Parathyroid adenoma (tissue), 2 donors: ENCODE measurements around the gene ANO9.

Experiments used
- H2AFZ ChIP-seq: fragments of 300-600 bp; sonication (generic); one replicate; pipeline ENCODE4 v1.7.0; 2017; ENCODE audit warnings: antibody characterized with exemption, mild to moderate bottlenecking
- H3K27ac ChIP-seq: fragments of 300-600 bp; sonication (generic); one replicate; pipeline ENCODE4 v1.7.0; 2017
- H3K27me3 ChIP-seq: fragments of 300-600 bp; sonication (generic); one replicate; pipeline ENCODE4 v1.7.0; 2017; ENCODE audit warnings: low read length; ENCODE audit not compliant: control insufficient read depth, insufficient read depth
- H3K36me3 ChIP-seq: fragments of 300-600 bp; sonication (generic); one replicate; pipeline ENCODE4 v1.7.0; 2017; ENCODE audit warnings: low read length; ENCODE audit not compliant: control insufficient read depth, insufficient read depth
- H3K4me1 ChIP-seq: fragments of 300-600 bp; sonication (generic); one replicate; pipeline ENCODE4 v1.7.0; 2017; ENCODE audit warnings: control low read depth
- H3K4me2 ChIP-seq: fragments of 300-600 bp; sonication (generic); one replicate; pipeline ENCODE4 v1.7.0; 2017; ENCODE audit warnings: low read length
- H3K4me3 ChIP-seq: fragments of 300-600 bp; sonication (generic); one replicate; pipeline ENCODE4 v1.7.0; 2017; ENCODE audit warnings: low read depth, low read length
- H3K79me2 ChIP-seq: fragments of 300-600 bp; sonication (generic); one replicate; pipeline ENCODE4 v1.7.0; 2017; ENCODE audit warnings: control low read depth
- H3K9ac ChIP-seq: fragments of 300-600 bp; sonication (generic); one replicate; pipeline ENCODE4 v1.7.0; 2017; ENCODE audit warnings: mild to moderate bottlenecking
- H3K9me3 ChIP-seq: fragments of 300-600 bp; sonication (generic); one replicate; pipeline ENCODE4 v1.7.0; 2017; ENCODE audit warnings: low read length; ENCODE audit not compliant: control insufficient read depth
- CTCF ChIP-seq: fragments of 300-600 bp; sonication (generic); IDR thresholded peaks from one replicate; pipeline ENCODE4 v1.7.0; 2017; ENCODE audit warnings: antibody characterized with exemption, mild to moderate bottlenecking
- donor health status: primary hyperparathyroidism.

The ANO9 gene

GRCh38 chr11:486189-486588, 44.4 kb upstream of the ANO9 start:
- Histone ChIP-seq H3K4me1 (no peaks in the 10 kb centered on the region), H3K79me2 (peaks cover 5% of the 10 kb centered on the region), H3K4me2 (no peak overlapping the region), H3K9me3 (no peaks in the 10 kb centered on the region), H3K27me3 (no peaks in the 10 kb centered on the region), H3K9ac (no peak overlapping the region), H3K36me3 (no peaks in the 10 kb centered on the region), H3K27ac (no peak overlapping the region), H3K4me3 (no peak overlapping the region), H2AFZ (no peak overlapping the region)
- TF ChIP-seq CTCF = no peak

DNA sequence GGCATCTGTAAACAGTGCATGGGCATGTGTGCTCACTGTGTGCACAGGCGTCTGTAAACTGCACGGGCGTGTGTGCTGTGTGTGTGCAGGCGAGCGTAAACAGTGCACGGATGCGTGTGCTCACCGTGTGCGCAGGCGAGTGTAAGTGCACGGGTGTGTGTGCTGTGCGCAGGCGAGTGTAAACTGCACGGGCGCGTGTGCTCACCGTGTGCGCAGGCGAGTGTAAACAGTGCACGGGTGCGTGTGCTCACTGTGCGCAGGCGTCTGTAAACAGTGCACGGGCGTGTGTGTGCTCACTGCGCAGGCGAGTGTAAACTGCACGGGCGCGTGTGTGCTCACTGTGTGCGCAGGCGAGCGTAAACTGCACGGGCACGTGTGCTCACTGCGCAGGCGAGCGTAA, 42.8 kb upstream of the ANO9 start:
- no peak overlapping the region for H3K9ac ChIP-seq
- H3K27me3 ChIP-seq = no peaks in the 10 kb centered on the region
- no peak overlapping the region for H3K4me2 ChIP-seq
- TF ChIP-seq CTCF = no peak
- H3K4me1 ChIP-seq = no peaks in the 10 kb centered on the region
- H3K79me2 ChIP-seq = peaks cover 7% of the 10 kb centered on the region
- H3K27ac ChIP-seq = no peak overlapping the region
- H3K4me3 ChIP-seq = no peak overlapping the region
- no peak overlapping the region for H2AFZ ChIP-seq
- H3K36me3 ChIP-seq = no peaks in the 10 kb centered on the region
- H3K9me3 ChIP-seq = no peaks in the 10 kb centered on the region

- no peaks in the 10 kb centered on the region for H3K9me3 ChIP-seq
- H3K36me3 ChIP-seq = no peaks in the 10 kb centered on the region
- H3K27me3 ChIP-seq = no peaks in the 10 kb centered on the region
- H3K4me3 ChIP-seq = no peak overlapping the region
- no peak overlapping the region for H3K27ac ChIP-seq
- H2AFZ ChIP-seq = no peak overlapping the region
- H3K4me1 ChIP-seq = no peaks in the 10 kb centered on the region
- TF ChIP-seq CTCF = no peak
- peaks cover 8% of the 10 kb centered on the region for H3K79me2 ChIP-seq
- no peak overlapping the region for H3K4me2 ChIP-seq
- H3K9ac ChIP-seq = no peak overlapping the region
Measured at GRCh38 chr11:479311-479710, 37.5 kb upstream of the ANO9 start.

DNA sequence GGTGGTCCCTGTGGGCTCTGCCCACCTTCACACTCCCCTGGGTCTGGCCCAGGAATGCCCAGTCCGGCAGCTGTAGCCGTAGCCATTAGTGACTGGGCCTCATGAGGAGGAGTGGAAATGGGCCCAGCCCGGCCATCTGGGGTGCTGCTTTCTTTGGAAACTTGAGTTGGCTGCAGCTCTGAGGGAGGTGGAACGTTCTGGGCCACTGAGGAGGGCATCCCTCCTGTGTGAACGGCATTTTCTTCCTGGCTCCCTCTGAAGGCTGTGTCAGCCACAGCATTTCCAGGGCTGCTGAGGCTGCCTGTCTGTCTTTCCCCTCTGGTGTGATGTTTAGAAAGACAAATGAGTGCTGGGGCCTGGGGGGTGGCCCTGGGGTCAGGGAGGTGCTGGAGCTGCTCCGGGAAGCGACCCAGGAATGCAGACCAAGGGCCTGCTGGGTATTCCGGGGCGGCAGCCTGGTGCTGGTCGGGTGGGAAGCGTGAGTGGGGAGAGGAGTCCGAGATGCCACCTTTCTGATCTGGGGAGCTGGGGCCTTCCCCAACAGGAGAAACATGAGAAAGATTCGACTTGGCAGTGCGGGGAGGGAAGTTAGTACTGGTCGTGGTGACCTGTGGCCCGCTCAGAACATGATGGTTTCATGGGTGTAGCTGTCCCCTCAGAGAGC, 35.4 kb upstream of the ANO9 start:
- no peaks in the 10 kb centered on the region for H3K27me3 ChIP-seq
- no peak overlapping the region for H3K4me3 ChIP-seq
- no peaks in the 10 kb centered on the region for H3K36me3 ChIP-seq
- no peak overlapping the region for H2AFZ ChIP-seq
- H3K79me2 ChIP-seq = peaks cover 5% of the 10 kb centered on the region
- no peaks in the 10 kb centered on the region for H3K9me3 ChIP-seq
- no peaks in the 10 kb centered on the region for H3K4me1 ChIP-seq
- peak overlapping the region; percentile 19 for H3K27ac ChIP-seq
- no peak overlapping the region for H3K4me2 ChIP-seq
- H3K9ac ChIP-seq = no peak overlapping the region
- TF ChIP-seq CTCF = no peak

DNA sequence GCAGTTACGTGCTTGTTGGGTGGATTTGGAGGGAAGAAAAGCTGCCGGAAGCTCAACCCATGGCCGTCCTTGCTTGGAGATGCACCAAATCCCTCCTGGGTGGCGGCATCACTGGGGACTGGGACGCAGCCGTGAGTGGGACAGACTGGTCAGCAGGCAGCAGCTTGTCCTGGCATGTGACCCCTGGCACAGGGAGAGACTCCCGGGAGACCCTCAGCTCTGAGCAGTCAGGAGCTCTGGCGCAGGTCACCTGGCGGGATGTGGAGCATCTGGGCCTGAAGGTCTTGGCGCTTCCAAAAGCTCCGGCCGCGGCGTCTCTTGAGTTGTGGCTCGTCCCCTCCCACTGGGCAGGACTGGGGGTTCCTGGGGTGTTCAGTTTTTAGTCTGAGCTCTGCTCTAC, 34.6 kb upstream of the ANO9 start:
- H2AFZ ChIP-seq = no peak overlapping the region
- no peaks in the 10 kb centered on the region for H3K36me3 ChIP-seq
- no peaks in the 10 kb centered on the region for H3K27me3 ChIP-seq
- peaks cover 6% of the 10 kb centered on the region for H3K79me2 ChIP-seq
- H3K4me3 ChIP-seq = no peak overlapping the region
- no peak overlapping the region for H3K27ac ChIP-seq
- H3K4me1 ChIP-seq = no peaks in the 10 kb centered on the region
- TF ChIP-seq CTCF = no peak
- H3K4me2 ChIP-seq = no peak overlapping the region
- no peaks in the 10 kb centered on the region for H3K9me3 ChIP-seq
- no peak overlapping the region for H3K9ac ChIP-seq
